Measurements from ENCODE around the gene BCDIN3D.

DNA sequence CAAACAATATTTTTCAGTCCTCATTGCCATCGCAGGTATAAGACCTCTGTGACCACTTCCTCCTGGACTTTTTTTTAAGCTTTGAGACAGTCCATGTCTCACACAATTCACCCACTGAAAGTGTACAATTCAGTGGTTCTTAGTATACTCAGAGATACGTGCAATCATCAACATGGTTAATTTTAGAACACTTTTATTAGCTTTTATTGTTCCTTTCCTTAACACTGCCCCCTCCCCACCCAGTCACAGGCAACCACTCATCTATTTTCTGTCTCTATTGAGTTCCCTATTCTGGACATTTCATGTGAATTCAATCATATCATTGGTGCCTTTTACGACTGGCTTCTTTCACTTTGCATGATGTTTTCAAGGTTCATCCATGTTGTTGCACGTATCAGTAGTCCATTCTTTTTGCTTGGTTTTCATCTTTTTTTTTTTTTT is 30.9 kb downstream of the BCDIN3D start:
- TF ChIP-seq EZH2phosphoT487 (IDR thresholded peaks at IDR 0.05; ENCODE audit: insufficient read depth, low read depth) (no peak), EZH2 (IDR thresholded peaks at IDR 0.05; ENCODE audit: insufficient read depth, poor library complexity, severe bottlenecking) (no peak)

Data from GM23248 (cell line).